ENCODE results near the gene ZNF70. TPM values are rescaled to one million over a fixed set of nuclear protein-coding genes. Genes with fewer than 3 reads are reported as not detected.

ZNF70 gene
- total and polyA plus RNA-seq, 2 of the 13 experiments (the other 11 are each of a cell fraction or from before 2014, with no cell fraction given) = 0.62 to 3.6 TPM

DNA sequence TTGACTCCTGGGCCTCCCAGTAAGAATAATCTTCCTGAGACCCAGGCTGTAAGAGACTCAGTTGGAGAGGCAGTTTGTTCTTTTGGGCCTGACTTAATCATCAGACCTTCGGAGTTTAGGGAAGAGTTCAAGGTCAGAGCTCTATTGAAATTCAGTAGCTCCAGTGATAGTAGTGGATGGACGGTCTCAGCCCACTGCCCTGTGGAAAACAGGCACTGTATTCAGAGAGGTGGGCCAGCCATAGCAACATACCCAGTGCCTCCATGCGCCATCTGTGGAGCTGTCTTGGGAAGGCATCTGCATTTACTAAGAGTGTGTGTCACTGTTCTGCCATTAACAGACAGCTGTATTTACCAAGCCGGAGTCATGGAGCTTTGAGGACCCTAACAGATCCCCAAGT, 38.7 kb upstream of the ZNF70 start (continued):
- TF ChIP-seq, protein P1, sequence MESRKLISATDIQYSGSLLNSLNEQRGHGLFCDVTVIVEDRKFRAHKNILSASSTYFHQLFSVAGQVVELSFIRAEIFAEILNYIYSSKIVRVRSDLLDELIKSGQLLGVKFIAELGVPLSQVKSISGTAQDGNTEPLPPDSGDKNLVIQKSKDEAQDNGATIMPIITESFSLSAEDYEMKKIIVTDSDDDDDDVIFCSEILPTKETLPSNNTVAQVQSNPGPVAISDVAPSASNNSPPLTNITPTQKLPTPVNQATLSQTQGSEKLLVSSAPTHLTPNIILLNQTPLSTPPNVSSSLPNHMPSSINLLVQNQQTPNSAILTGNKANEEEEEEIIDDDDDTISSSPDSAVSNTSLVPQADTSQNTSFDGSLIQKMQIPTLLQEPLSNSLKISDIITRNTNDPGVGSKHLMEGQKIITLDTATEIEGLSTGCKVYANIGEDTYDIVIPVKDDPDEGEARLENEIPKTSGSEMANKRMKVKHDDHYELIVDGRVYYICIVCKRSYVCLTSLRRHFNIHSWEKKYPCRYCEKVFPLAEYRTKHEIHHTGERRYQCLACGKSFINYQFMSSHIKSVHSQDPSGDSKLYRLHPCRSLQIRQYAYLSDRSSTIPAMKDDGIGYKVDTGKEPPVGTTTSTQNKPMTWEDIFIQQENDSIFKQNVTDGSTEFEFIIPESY (CRISPR knock-in tag; IDR thresholded peaks at IDR 0.05) = no peak
- TF ChIP-seq ZNF747 (CRISPR knock-in tag; IDR thresholded peaks at IDR 0.05; ENCODE audit: borderline replicate concordance) (0 out of 2 replicates have a peak, but pooled peaks have one; percentile 43), DR1 (CRISPR knock-in tag; IDR thresholded peaks at IDR 0.05) (no peak), NFE2L2 (IDR thresholded peaks at IDR 0.05; ENCODE audit: low read length) (no peak), SOX6 (IDR thresholded peaks at IDR 0.05) (no peak), SOX6 (CRISPR knock-in tag; IDR thresholded peaks at IDR 0.05) (peak; percentile 45; the same call in 1 of the 2 replicates), ZNF75D (CRISPR knock-in tag; IDR thresholded peaks at IDR 0.05; ENCODE audit: borderline replicate concordance) (no peak), ZNF430 (CRISPR knock-in tag; IDR thresholded peaks at IDR 0.05) (peak; percentile 43; the same call in 1 of the 2 replicates), NFYB (CRISPR knock-in tag; IDR thresholded peaks at IDR 0.05) (no peak), SAP130 (CRISPR knock-in tag; IDR thresholded peaks at IDR 0.05; ENCODE audit: low read depth) (peak; percentile 75), MXI1 (IDR thresholded peaks at IDR 0.05; ENCODE audit: borderline replicate concordance, low read depth, low read length) (peak; percentile 39; the same call in 1 of the 3 replicates), NFIB (CRISPR knock-in tag; IDR thresholded peaks at IDR 0.05; ENCODE audit: borderline replicate concordance) (no peak), FOXA1 (IDR thresholded peaks at IDR 0.05) (no peak), FOXA1 (CRISPR knock-in tag; IDR thresholded peaks at IDR 0.05) (peak; percentile 68), MED1 (CRISPR knock-in tag; IDR thresholded peaks at IDR 0.05) (0 out of 2 replicates have a peak, but pooled peaks have one; percentile 16), JUN (CRISPR knock-in tag; IDR thresholded peaks at IDR 0.05) (no peak), KDM4B (CRISPR knock-in tag; IDR thresholded peaks at IDR 0.05) (no peak), RXRB (CRISPR knock-in tag; IDR thresholded peaks at IDR 0.05; ENCODE audit: borderline replicate concordance) (peak; percentile 45; the same call in 1 of the 2 replicates), ZKSCAN5 (CRISPR knock-in tag; IDR thresholded peaks at IDR 0.05) (no peak)
- TF ChIP-seq, protein P2, sequence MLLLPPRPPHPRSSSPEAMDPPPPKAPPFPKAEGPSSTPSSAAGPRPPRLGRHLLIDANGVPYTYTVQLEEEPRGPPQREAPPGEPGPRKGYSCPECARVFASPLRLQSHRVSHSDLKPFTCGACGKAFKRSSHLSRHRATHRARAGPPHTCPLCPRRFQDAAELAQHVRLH (CRISPR knock-in tag; IDR thresholded peaks at IDR 0.05; ENCODE audit: borderline replicate concordance, low read depth) = no peak
- TF ChIP-seq, protein P3, sequence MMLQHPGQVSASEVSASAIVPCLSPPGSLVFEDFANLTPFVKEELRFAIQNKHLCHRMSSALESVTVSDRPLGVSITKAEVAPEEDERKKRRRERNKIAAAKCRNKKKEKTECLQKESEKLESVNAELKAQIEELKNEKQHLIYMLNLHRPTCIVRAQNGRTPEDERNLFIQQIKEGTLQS (CRISPR knock-in tag; IDR thresholded peaks at IDR 0.05) = no peak
- TF ChIP-seq, protein P4, sequence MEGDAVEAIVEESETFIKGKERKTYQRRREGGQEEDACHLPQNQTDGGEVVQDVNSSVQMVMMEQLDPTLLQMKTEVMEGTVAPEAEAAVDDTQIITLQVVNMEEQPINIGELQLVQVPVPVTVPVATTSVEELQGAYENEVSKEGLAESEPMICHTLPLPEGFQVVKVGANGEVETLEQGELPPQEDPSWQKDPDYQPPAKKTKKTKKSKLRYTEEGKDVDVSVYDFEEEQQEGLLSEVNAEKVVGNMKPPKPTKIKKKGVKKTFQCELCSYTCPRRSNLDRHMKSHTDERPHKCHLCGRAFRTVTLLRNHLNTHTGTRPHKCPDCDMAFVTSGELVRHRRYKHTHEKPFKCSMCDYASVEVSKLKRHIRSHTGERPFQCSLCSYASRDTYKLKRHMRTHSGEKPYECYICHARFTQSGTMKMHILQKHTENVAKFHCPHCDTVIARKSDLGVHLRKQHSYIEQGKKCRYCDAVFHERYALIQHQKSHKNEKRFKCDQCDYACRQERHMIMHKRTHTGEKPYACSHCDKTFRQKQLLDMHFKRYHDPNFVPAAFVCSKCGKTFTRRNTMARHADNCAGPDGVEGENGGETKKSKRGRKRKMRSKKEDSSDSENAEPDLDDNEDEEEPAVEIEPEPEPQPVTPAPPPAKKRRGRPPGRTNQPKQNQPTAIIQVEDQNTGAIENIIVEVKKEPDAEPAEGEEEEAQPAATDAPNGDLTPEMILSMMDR (CRISPR knock-in tag; IDR thresholded peaks at IDR 0.05) = peak; percentile 72
- TF ChIP-seq, protein P5, sequence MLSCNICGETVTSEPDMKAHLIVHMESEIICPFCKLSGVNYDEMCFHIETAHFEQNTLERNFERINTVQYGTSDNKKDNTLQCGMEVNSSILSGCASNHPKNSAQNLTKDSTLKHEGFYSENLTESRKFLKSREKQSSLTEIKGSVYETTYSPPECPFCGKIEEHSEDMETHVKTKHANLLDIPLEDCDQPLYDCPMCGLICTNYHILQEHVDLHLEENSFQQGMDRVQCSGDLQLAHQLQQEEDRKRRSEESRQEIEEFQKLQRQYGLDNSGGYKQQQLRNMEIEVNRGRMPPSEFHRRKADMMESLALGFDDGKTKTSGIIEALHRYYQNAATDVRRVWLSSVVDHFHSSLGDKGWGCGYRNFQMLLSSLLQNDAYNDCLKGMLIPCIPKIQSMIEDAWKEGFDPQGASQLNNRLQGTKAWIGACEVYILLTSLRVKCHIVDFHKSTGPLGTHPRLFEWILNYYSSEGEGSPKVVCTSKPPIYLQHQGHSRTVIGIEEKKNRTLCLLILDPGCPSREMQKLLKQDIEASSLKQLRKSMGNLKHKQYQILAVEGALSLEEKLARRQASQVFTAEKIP (CRISPR knock-in tag; IDR thresholded peaks at IDR 0.05; ENCODE audit: borderline replicate concordance) = no peak
